CMK (cell line): ENCODE measurements around the gene SCN4A.

Source experiments
- DNase-seq: peaks from one replicate; pipeline ENCODE4 v3.0.0-alpha.2; 2010; ENCODE audit warnings: low read depth

Gene SCN4A

DNA sequence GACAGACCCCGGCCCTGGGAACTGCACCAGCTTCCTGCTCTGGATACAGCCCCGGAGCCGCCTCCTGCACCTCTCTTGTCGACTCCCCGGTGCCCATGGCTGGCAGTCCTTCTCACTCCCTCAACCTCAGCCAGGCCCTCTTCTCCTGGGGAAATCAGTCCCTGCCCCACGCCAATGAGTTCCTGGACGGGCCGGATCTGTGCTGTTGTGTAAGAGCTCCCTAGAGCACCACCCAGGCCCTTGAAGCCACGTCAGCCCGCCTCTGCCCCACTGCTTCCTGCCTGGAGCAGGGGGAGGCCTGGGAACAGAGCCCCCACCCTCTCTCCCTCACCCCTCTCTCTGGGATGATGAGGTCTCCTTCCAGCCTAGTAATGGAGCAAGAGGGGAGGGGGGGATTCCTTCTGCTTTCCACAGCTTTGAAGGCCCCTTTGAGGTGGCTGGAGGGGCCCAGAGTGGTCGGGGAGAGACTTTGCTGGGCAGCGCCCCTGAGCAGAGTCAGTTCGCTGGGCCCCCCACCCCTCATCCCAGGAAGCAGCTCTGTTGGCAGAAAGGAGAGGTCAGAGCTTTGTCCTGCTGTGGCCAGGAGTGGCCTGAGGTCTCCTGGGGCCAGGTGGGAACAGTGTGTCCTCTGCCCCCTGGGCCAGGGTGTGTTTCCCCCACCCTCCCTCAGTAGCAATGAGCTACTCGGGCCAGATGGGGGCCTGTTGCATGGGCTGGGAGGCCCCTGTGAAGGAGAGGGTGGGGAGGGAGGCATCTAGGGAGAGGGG is 29.2 kb upstream of the SCN4A start:
- no peak for DNase-seq

DNA sequence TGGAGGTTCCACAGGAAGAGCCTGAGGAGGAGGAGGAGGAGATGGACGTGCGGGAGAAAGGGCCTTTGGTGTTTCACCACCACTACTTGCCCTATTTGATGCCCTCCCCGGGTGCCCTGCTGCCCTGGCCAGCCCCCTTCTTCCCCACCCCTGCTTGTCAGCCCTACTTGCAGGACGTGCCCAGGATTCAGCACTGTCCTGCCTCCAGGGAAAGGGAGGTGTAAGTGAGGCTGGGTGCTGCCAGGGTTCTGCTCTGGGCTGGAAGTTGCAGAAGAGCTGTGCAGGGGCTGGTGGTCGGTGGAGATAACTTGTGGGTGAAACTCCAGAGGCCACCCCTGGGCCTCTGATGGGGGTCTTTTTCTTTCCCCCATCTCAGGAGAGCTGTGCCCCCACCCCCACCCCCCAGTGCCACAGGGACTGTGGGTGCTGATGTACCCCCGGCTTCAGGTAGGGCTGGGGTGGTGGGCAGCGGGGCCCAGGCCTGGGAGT is 28.4 kb upstream of the SCN4A start:
- no peak for DNase-seq

DNA sequence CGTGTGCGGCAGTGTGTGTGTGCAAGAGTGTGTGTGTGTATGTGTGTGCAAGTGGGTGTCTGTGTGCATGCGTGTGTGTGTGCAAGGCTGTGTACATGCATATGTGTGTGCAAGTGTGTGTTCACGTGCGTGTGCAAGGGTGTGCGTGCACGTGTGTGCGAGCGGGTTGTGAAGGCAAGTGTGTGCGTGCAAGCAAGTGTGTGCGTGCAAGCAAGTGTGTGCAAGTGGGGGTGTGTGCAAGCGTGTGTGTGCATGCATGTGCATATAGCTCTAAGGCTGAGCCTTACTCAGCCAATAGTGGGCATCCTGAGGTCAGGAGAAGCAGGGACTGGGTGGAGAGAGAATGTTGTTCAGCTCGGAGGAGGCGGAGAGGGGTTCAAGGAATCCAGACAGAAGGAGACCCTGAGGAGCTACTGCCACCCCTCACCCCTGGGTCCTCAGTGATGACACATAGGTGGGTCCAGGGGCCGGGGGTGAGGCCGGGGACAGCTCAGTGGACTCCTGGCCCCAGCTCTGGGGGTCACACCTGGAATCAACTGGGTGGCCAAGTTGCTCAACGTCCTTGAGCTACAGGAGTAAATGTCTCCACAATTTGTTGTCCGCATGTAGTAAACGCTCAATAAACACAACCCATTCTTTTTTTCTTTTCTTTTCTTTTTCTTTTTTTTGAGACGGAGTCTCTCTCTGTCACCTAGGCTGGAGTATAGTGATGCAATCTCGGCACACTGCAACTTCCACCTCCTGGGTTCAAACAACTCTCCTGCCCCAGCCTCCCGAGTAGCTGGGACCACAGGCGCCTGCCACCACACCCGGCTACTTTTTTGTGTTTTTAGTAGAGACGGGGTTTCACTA is 27.2 kb upstream of the SCN4A start:
- no peak for DNase-seq

DNA sequence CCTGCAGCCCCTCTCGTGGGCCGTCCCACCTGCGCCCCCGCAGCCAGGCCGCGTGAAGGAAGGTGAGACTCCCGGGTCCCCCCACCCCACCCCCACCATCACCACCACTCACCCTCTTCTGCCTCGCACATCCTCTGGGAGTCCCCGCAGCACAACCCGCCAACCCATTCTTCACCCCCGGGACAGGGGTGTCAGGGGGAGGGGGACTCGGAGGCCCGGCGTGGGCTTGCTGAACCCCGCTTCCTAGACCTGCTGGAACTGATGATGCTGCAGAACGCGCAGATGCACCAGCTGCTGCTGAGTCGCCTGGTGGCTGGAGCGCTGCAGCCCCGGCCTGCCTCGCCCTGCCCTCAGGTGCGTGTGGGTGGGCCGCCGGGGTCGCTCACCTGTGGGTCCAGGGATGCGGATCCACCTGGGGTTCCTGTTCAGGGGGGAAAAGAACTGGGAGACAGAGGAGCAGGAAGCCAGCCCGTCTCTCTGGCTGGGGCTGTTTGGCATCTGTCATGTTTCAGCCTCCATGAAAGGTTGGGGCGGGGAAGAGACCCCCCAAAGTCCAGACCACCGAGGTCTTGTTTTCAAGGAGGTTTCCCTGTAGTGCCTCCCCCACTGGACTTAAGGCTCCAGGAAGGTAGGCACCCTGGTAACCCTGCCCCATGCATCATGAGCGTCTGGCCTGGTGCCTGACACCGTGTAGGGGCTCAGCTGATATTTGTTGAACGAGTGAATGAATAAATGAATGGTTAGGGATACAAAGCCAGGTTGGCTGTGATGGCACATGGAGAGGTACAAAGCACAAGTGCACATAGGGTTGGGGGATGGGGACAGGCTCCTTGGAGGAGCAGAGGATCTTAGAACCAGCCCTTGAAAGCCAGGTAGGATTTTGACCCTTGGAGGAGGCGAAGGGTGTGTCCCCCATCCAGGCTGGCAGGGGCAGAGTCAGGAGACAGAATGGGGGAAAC is 26.3 kb upstream of the SCN4A start:
- no peak for DNase-seq

DNA sequence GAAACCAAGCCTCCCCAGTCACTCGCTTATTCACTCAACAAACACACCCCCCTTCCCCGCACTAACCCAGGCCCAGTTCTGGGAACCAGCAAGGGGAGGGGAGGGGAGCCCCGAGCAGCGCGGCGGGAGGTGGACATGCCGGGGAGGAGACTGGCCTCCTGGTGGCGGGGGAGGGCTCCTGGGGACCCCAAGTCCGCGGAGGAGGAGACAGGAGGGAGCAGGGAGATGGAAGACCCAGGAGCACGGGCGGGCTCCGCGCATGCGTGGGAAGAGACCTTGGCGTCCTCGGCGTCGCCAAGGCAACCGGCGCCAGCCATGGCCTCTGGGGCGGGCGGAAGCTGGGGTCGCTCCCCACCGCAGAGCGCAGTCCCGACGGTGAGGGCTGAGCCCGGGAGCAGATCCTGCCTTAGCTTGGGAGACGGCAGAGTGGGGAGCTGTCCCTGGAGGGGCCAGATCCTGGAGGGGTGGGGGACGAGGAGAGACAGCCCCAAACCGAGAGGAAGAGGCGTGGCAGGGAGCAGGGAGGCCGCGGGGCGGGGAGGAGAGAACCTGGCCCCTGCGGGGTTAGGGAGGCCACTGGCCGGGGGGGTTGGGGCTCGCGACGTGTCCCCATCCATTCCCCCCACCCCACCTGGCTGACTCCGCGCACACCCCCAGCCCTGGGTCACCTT is 25.5 kb upstream of the SCN4A start, which contains the start of gene PRR29:
TSS of gene PRR29 (plus strand) at position 302 of the 671 bp plus-strand sequence. CDS start at position 316, 14 bp downstream.
- DNase-seq = peak; percentile 75

DNA sequence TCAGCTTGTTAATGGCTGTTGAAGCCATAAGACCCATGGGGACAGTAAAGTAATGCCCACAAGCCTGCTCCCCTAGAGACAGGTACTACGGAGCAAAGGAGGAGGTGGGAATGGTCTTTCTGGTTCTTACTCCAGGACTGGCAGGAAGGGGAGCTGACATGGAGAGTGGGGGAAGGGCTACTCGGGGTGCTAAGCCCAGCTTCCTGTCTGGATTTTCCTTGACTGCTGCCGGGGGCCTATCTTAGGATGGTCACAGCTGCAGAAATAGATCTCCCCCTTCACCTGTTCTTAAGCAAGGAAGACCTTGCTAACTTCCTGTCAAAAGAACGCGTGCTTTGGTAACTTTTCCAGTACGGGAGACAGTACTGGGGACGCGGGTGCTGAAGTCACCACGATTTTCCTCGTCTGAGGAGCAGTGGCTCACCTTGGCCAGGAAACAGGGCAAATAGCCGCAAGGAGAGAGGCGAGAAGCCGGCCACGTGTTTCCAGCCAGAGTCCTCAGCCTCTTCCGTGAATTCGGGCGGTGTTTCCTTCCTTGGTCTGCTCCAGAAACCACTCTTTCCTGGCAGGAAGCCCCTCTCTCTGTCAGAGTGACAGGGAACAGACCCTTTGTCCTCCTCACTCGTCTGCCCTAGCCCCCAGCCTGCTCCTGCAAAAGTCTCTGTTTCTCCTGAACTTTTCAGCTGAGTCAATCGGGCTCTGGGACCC is 24.8 kb upstream of the SCN4A start:
- DNase-seq = no peak

DNA sequence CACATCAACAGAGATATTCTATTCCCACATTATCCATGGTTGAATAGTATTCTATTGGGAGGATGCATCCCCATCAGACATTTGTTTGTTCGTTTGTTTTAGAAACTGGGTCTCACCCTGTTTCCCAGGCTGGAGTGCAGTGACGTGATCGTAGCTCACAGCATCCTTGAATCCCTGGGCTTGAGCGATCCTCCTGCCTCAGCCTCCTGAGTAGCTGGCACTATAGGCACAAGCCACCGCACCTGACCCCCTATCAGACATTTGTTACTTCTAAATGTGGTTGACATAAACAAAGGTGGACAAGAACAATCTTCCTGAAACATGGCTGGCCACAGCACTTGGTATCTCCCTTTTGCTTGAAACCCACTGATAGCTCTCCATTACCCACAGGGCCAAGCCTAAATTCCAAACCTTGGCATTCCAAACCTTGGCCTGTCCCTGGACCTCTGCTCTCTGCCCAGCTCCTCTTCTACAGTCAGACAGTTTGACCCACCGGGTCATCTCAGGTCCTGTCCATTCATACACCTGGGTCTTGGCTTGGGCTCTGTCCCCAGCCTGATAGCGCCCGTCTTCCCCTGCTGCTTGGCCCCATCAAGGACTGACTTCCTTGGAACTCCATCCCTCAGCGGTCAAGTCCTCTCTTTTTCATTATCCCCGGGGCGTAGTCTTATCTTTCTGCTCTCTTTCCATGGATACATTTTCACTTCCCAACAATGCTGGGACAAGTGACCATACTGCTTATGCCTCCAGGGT is 23.9 kb upstream of the SCN4A start:
- no peak for DNase-seq

DNA sequence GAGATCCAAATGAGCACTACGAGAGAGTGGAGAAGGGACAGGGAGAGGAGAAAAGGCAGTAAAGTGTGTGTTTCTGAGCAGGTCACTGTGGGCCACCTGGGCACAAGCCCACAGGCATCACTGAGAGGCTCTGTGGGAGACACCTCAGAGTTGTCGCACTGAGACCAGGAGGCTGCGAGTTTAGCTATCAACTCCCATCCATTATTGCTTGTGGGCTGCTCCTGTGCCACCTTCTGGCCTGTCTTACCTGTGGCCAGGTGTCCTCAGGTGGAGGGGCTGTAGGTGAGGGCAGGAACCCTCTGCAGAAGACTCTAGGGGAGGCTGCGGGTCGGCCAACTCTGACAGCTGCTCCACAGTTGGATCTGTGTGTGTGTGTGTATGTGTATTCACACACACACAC is 22.9 kb upstream of the SCN4A start:
- DNase-seq = no peak

DNA sequence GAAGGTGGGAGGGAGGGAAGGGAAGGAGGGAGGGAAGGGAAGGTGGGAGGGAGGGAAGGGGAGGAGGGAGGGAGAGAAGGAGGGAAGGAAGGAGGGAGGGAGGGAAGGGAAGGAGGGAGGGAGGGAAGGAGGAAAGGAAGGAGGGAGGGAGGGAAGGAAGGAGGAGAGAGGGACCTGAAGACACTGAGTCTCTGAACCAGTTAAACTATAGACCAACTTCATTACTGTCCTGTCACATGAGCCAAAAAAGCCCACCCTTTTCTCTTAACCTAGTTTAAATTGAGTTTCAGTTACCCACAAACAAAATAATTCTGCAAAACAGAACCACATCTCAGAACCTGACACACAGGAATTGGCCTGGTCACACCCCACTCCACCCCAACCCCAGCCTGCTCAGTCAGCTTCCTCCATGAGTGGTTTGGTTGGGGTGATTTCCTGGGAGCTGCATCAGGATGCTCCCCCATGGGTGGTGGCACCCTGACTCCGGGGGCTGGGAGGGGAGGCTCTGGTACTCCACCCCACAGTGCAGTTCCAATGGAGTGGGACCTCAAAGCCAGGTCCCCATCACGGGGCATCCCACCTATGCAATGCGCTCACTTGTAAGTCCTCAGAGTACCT is 20.8 kb upstream of the SCN4A start:
- DNase-seq = no peak

DNA sequence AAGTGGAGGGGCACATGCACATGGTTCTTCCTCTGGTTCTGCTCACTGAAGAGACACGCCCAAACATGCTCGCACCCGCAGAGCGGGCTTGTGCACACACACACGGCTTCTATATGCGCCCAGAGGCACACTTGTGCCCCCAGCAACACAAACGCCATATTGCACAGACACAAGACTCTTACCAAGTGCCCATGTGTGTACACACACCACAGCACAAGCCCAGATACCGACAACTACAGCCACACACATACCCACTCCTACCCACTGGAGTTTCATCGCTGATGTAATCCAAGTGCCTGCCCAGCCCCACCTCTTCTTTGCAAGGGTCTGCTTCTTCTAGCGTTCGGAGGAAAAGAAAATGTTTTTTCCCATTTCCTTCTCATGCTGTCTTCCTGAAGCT is 18.9 kb upstream of the SCN4A start:
- no peak for DNase-seq

DNA sequence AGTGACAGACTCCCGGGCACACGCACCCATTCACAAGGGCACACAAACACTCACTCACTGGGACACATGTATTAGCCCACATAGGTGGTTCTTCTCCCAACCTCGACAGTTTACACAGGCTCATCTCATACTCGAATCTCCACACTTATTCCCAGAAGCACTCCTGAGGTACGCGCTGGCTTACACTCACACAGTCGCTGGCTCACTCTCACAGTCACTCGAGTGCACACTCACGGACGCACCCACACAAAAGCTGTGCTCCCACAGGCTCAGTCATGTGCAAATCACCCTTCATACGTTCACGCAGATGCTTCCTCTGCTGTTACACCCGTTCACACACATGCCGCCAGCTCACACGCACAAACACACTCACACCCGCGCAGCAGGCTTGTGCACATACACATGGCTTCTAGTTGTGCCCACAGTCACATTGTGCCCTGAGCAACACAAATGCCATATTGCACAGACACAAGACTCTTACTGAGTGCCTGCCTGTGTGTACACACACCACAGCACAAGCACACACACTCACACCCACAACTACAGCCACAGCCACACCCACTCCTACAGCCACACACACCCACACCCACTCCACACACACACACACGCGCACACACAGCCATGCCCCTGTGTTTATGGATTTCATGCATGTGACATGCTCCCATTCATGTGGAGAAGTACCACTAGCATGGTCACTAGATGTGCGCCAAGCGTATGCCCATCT is 17.1 kb upstream of the SCN4A start:
- DNase-seq = no peak

DNA sequence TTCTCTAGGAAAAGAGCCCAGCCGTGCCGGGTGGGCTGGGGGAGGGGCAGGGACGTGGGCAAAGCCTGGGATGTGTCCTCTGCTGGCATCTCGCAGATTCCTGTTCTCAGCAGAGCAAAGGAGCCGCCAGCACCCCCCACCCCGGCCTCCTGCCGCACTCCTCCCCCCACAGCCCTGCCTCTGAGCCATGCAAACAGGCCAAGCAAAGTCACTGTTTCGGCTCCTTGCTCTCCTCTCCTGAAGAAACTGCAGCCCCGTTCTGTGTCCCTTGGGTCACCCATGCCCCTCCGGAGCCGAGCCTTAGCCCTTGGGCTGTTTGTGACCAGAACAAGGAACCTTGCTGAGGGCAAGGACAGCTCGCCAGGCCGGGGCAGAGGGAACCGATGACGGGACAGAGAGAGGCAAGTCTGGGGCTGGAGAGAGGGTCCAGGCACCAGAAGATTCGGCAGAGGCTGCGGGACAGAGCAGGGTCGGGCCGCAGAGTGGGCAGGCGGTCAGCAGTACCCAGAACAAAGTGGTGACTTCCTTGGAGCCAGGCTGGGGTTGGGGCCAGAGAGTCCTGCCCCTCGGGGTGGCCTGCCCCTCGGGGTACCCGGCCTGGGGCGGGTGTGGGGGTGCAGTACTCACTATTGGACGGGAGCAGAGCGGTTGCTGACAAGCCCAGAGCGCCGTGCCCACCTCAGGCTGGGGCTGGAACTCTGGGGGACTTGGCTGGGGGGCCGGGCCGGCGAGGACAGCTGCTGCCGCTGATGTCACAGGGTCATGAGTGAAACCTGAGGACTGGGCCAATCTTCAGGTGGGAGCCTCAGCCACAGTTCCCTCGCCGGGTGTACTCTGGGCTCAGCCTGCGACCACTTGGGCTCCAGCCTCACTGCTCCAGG is 16.3 kb upstream of the SCN4A start:
- DNase-seq = no peak

DNA sequence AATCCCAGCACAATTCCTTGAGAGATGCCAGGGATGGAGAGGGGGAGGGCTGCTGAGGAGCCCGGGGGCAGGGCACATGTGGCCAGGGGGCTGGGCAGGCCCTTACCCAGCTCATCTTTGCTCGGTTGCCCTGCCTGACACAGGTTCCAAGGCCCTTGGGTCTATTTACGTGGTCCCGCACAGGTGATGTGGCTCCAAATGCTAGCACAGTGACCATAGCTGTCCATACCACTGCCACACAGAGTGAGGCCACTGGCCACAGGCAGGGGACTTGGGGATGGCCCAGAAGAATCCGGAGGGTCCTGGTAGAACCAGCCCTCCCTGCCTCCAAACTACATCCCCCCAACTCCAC is 15.4 kb upstream of the SCN4A start:
- DNase-seq = no peak

DNA sequence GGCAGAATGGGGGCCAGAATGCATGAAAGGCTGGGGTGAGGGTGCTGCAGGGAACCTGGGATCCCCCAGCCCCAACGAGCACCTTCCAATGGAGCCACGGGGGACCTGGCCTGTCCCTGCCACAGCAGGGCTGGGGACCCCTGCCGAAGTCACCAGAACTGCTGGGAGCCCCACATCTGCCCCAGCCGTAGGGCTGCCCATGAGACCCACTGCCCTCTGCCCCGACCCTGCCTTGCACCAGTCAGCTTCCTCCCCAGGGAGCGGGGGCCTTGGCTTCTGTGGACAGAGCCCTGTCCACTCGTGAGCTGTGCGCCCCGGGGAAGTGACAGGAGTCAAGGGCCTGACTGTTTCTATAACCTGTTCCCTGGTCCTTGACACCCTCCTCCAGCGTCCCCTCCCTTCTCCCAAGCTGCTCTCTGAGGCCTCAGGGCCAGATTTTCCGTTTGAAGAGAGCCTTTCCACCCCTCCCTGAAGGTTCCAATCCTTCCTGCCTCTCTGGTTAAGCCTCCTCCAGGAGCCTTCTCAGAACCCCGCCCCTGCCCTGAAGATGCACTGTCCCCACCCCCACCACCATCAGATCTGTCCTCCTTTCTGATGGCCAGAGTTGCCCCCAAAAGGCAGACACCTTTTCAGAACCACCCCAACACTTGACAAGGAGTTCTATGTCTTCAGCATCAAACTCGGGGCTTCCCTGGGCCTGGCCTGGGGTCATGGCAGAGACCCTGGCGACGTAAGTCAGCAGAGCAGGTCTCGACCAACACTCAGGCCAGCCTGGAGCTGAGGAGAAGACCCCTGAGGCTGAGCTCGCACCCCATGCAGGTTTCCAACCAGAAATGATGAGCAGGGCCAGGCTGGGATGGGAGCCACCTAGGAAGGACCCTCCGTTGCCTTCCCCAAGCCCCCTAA is 14.8 kb upstream of the SCN4A start:
- DNase-seq = no peak

DNA sequence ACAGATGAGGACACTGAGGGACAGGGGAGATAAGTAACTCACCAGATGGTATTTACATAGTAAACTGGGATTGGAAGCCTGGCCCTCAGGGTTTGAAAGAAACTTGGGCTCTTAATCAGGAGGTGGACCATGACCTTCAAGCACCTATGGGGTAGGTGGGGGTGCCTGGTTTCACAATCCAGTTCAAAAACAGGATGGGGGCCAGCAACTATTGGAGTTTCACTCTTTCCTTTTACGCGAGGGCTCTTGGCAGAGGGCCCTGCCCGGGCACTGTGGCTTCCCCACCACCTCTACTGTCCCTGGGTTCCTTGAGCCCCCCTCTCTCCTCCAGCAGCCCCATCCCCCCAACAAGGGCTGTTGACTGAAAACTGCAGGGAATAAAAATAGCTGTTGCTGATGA is 14.1 kb upstream of the SCN4A start:
- DNase-seq = no peak

DNA sequence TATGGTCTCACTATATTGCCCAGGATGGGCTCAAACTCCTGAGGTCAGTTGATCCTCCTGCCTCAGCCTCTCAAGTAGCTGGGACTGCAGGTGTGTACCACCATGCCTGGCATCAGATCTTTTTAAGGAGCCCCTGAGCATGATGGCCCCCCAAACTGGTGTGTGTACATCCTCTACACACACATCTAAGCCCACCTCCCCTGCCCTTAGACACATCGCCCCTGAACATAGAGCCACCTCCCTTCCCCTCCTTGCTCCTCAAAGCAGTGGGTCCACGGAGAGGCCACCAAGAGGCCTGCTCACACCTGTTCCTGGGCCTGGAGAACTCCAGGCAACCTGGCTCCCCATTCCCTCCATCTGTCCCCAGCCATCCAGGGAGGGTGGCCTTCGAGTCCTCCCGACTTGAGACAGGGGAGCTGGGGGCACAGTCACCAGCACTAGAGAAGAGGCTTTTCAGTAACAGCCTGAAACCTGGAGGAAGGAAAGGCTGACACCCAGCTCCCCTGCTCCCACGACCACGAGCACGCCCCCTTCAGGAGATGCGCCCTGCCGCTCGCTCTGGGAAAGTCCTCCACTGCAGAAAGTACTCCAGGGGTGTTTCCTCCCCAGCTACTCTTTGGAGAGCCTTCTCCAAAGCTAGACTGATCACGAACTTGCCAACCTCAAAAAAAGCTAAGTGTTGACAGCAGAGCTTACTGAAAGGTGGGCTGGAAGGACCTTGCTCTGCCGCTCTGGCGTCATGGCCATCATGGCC is 12.8 kb upstream of the SCN4A start:
- DNase-seq = no peak
